Measurements from ENCODE around the gene TEX13D. TPM values are rescaled to one million over a fixed set of nuclear protein-coding genes. Genes with fewer than 3 reads are reported as not detected.
A peak's percentile ranks its signal among the peaks of the same experiment; 100 is the strongest.

The TEX13D gene
- total and polyA plus RNA-seq, 2 of the 8 experiments (the other 6 are each of a cell fraction or from before 2014, with no cell fraction given): 0.03 to 0.07 TPM

GRCh38 chrX:124354648-124355047, 22.2 kb downstream of the TEX13D start:
- H3K27me3 ChIP-seq (replicated peaks in 1 of 4; ENCODE audit: control insufficient read depth in 3 of 4, extremely low read depth in 1 of 4, insufficient read depth in 3 of 4, low read length in 3 of 4): no peaks in the 10 kb centered on the region
- H3K56ac ChIP-seq (replicated peaks; ENCODE audit: insufficient read length, low read depth, low read length): no peak overlapping the region
- H3K4ac ChIP-seq (replicated peaks; ENCODE audit: insufficient read length, low read depth, low read length): no peak overlapping the region
- no peak overlapping the region for H2BK12ac ChIP-seq (ENCODE audit: low read depth, low read length)
- H3K4me3 ChIP-seq (ENCODE audit: extremely low read depth in 1 of 4, insufficient read depth in 2 of 4, low read depth in 3 of 4, low read length in 4 of 4): no peak overlapping the region
- H3K79me2 ChIP-seq (ENCODE audit: control insufficient read depth in 1 of 2, insufficient read depth in 2 of 2, low read length in 2 of 2): no peaks in the 10 kb centered on the region
- no peaks in the 10 kb centered on the region for H3K79me1 ChIP-seq (ENCODE audit: low read depth, low read length)
- FAIRE-seq: peak; percentile 13
- no peaks in the 10 kb centered on the region for H3K23me2 ChIP-seq (ENCODE audit: low read depth, low read length)
- no peak for DNase-seq (ENCODE audit: low read depth in 1 of 2, low spot score in 2 of 2)
- H2AFZ ChIP-seq (ENCODE audit: low read length): no peak overlapping the region
- no peak overlapping the region for H2BK5ac ChIP-seq (ENCODE audit: low read depth, low read length)
- H3K4me1 ChIP-seq (replicated peaks in 1 of 4; ENCODE audit: control insufficient read depth in 3 of 4, insufficient read depth in 4 of 4, low read length in 3 of 4): no peaks in the 10 kb centered on the region
- no peak overlapping the region for H3K23ac ChIP-seq (ENCODE audit: insufficient read length)
- H4K91ac ChIP-seq (replicated peaks; ENCODE audit: insufficient read length, low read length): no peak overlapping the region
- no peak overlapping the region for H3K27ac ChIP-seq (ENCODE audit: low read depth, low read length)
- no peak overlapping the region for H2BK120ac ChIP-seq (replicated peaks; ENCODE audit: low read depth, low read length)
- H3K14ac ChIP-seq (ENCODE audit: insufficient read length): no peak overlapping the region
- no peaks in the 10 kb centered on the region for H3K36me3 ChIP-seq (ENCODE audit: control insufficient read depth in 2 of 4, insufficient read depth in 4 of 4, low read length in 3 of 4)
- POLR2A ChIA-PET (ENCODE audit: partially characterized antibody): no interaction called here
- no peak overlapping the region for H2BK20ac ChIP-seq (ENCODE audit: low read length)
- 75% methylated on average over 2 of the region's 2 CpGs; no CpG with 5 or more reads in 1 of the 2 experiments for WGBS, 2 experiments (ENCODE audit: extremely low coverage in 1 of 2, insufficient coverage in 1 of 2, insufficient read length in 1 of 2, insufficient replicate concordance in 2 of 2, low coverage in 1 of 2, low lambda C conversion rate in 2 of 2, missing lambda C conversion rate in 1 of 2)
- H3K9ac ChIP-seq (replicated peaks in 1 of 4; ENCODE audit: extremely low read depth in 1 of 4, low read depth in 3 of 4, low read length in 3 of 4): no peak overlapping the region
- H3K4me2 ChIP-seq (ENCODE audit: insufficient read depth in 1 of 2, low read depth in 2 of 2, low read length in 2 of 2): no peak overlapping the region
- H2AK5ac ChIP-seq (ENCODE audit: low read depth, low read length): no peak overlapping the region
- H4K20me1 ChIP-seq (replicated peaks in 1 of 2; ENCODE audit: control insufficient read depth in 1 of 2, insufficient read depth in 2 of 2, low read length in 2 of 2): no peaks in the 10 kb centered on the region
- H4K5ac ChIP-seq (ENCODE audit: insufficient read length, low read depth, low read length): no peak overlapping the region
- H3K18ac ChIP-seq (ENCODE audit: extremely low read depth, low read length): no peak overlapping the region
- CTCF ChIA-PET (ENCODE audit: partially characterized antibody): no interaction called here
- H3K9me3 ChIP-seq (ENCODE audit: insufficient read depth in 2 of 2, low read depth in 1 of 2, low read length in 1 of 2): no peaks in the 10 kb centered on the region
- no peak overlapping the region for H2BK15ac ChIP-seq (ENCODE audit: low read length)
- no peak overlapping the region for H4K8ac ChIP-seq (ENCODE audit: extremely low read depth, insufficient read depth, low read length)
- TF ChIP-seq MAFK (IDR thresholded peaks at IDR 0.05; ENCODE audit: low read depth, low read length) (no peak), JUND (IDR thresholded peaks at IDR 0.05; ENCODE audit: low read length) (no peak), SUZ12 (IDR thresholded peaks at IDR 0.05; ENCODE audit: low read length) (no peak), BRCA1 (IDR thresholded peaks at IDR 0.05; ENCODE audit: low read depth, low read length) (no peak), ATF3 (IDR thresholded peaks at IDR 0.05; ENCODE audit: insufficient read depth, low read depth, low read length) (no peak), SP4 (IDR thresholded peaks at IDR 0.05; ENCODE audit: low read length) (no peak), POLR2AphosphoS5 (IDR thresholded peaks at IDR 0.05; ENCODE audit: low read depth, low read length) (no peak), CTCF (IDR thresholded peaks at IDR 0.05; ENCODE audit: control extremely low read depth in 1 of 3, insufficient read depth in 1 of 3, low read depth in 1 of 3, low read length in 3 of 3) (no peak), HDAC6 (IDR thresholded peaks at IDR 0.05; ENCODE audit: low read depth, low read length) (no peak), RBBP5 (IDR thresholded peaks at IDR 0.05; ENCODE audit: borderline replicate concordance, low read depth, low read length) (no peak), NANOG (IDR thresholded peaks at IDR 0.05; ENCODE audit: insufficient read depth, low read depth, low read length, poor library complexity, severe bottlenecking) (no peak), KDM4A (IDR thresholded peaks at IDR 0.05; ENCODE audit: low read depth, low read length, severe bottlenecking) (no peak)
